Endothelial cell (in vitro differentiated cells): ENCODE results near the gene CNOT3. TPM values are rescaled to one million over a fixed set of nuclear protein-coding genes. Genes with fewer than 3 reads are reported as not detected.

Experiments
- DNase-seq: peaks from one replicate; pipeline ENCODE4 v3.0.0; 2021; ENCODE audit warnings: low spot score
- H3K27ac Mint-ChIP-seq: one replicate; pipeline ENCODE4 v1.8.0; 2021; ENCODE audit warnings: mixed read lengths, inconsistent platforms; ENCODE audit not compliant: unreplicated experiment
- H3K27me3 Mint-ChIP-seq: one replicate; pipeline ENCODE4 v1.8.0; 2021; ENCODE audit warnings: mild to moderate bottlenecking, moderate library complexity, mixed read lengths, inconsistent platforms; ENCODE audit not compliant: unreplicated experiment
- H3K36me3 Mint-ChIP-seq: one replicate; pipeline ENCODE4 v1.8.0; 2021; ENCODE audit warnings: mild to moderate bottlenecking, low read depth, mixed read lengths, inconsistent platforms; ENCODE audit not compliant: unreplicated experiment
- H3K4me1 Mint-ChIP-seq: one replicate; pipeline ENCODE4 v1.8.0; 2021; ENCODE audit warnings: mild to moderate bottlenecking, mixed read lengths, inconsistent platforms; ENCODE audit not compliant: unreplicated experiment
- H3K4me3 Mint-ChIP-seq: one replicate; pipeline ENCODE4 v1.8.0; 2021; ENCODE audit warnings: mild to moderate bottlenecking, mixed read lengths, inconsistent platforms; ENCODE audit not compliant: unreplicated experiment
- H3K9me3 Mint-ChIP-seq: one replicate; pipeline ENCODE4 v1.8.0; 2021; ENCODE audit warnings: mixed read lengths, inconsistent platforms; ENCODE audit not compliant: unreplicated experiment
- CTCF ChIP-seq: fragments of 200-600 bp; sonication (generic); IDR thresholded peaks from one replicate; pipeline ENCODE4 v1.5.0; 2021; ENCODE audit warnings: antibody characterized with exemption; ENCODE audit not compliant: unreplicated experiment
- total RNA-seq: library from RNA; stranded (reverse); fragmentation: NEBNext Ultra II Directional; extraction: Animal tissue kit (Norgen Biotek cat#: 25700); gene quantifications from one replicate; pipeline ENCODE4 v1.2.1, GENCODE V29; 2021; ENCODE audit not compliant: unreplicated experiment

Gene CNOT3
- total RNA-seq, 1 donor from 2014 or later = 62.2 TPM

- Mint-ChIP-seq H3K36me3 (peaks cover 47% of the 10 kb centered on the region), H3K27ac (peak overlapping the region; percentile 19), H3K4me1 (peaks cover 19% of the 10 kb centered on the region), H3K27me3 (peaks cover 8% of the 10 kb centered on the region), H3K9me3 (no peaks in the 10 kb centered on the region), H3K4me3 (peak overlapping the region; percentile 70)
- no peak for DNase-seq
- TF ChIP-seq CTCF = no peak
Measured at GRCh38 chr19:54151362-54152035, 13.9 kb downstream of the CNOT3 start.

GRCh38 chr19:54152267-54152666 is 14.7 kb downstream of the CNOT3 start:
- H3K27me3 Mint-ChIP-seq = peaks cover 11% of the 10 kb centered on the region
- H3K36me3 Mint-ChIP-seq = peaks cover 44% of the 10 kb centered on the region
- H3K27ac Mint-ChIP-seq = no peak overlapping the region
- peaks cover 19% of the 10 kb centered on the region for H3K4me1 Mint-ChIP-seq
- no peak for TF ChIP-seq CTCF
- DNase-seq = no peak
- no peaks in the 10 kb centered on the region for H3K9me3 Mint-ChIP-seq
- H3K4me3 Mint-ChIP-seq = no peak overlapping the region

- Mint-ChIP-seq H3K4me3 (peak overlapping the region; percentile 88), H3K9me3 (no peaks in the 10 kb centered on the region), H3K36me3 (peaks cover 39% of the 10 kb centered on the region), H3K27me3 (peaks cover 11% of the 10 kb centered on the region), H3K27ac (peak overlapping the region; percentile 82), H3K4me1 (peaks cover 17% of the 10 kb centered on the region)
- TF ChIP-seq CTCF = no peak
- DNase-seq = no peak
Measured at GRCh38 chr19:54152878-54153524, 15.4 kb downstream of the CNOT3 start.

- H3K4me3 Mint-ChIP-seq = peak overlapping the region; percentile 62
- H3K27ac Mint-ChIP-seq = peak overlapping the region; percentile 67
- H3K9me3 Mint-ChIP-seq = no peaks in the 10 kb centered on the region
- peaks cover 36% of the 10 kb centered on the region for H3K36me3 Mint-ChIP-seq
- H3K4me1 Mint-ChIP-seq = peaks cover 17% of the 10 kb centered on the region
- no peak for DNase-seq
- peaks cover 17% of the 10 kb centered on the region for H3K27me3 Mint-ChIP-seq
- TF ChIP-seq CTCF = no peak
Measured at GRCh38 chr19:54153731-54154326, 16.3 kb downstream of the CNOT3 start.
